Measurements from ENCODE around the gene H3-3A.
A peak's percentile ranks its signal among the peaks of the same experiment; 100 is the strongest.

- TF ChIP-seq CTCF (IDR thresholded peaks at IDR 0.05) (no peak), CEBPB (IDR thresholded peaks at IDR 0.05) (no peak), HEYL (CRISPR knock-in tag; IDR thresholded peaks at IDR 0.05) (no peak), CHD4 (IDR thresholded peaks at IDR 0.05; ENCODE audit: borderline replicate concordance) (no peak), MYC (IDR thresholded peaks at IDR 0.05; ENCODE audit: borderline replicate concordance, low read length) (no peak), MAX (IDR thresholded peaks at IDR 0.05) (peak; percentile 9), ZFP36 (IDR thresholded peaks at IDR 0.05; ENCODE audit: borderline replicate concordance, partially characterized antibody) (no peak), GATA3 (IDR thresholded peaks at IDR 0.05; ENCODE audit: borderline replicate concordance) (no peak), POLR2A (IDR thresholded peaks at IDR 0.05; ENCODE audit: low read length) (no peak), FOXS1 (CRISPR knock-in tag; IDR thresholded peaks at IDR 0.05) (no peak), CHD2 (IDR thresholded peaks at IDR 0.05; ENCODE audit: low read length, partially characterized antibody) (no peak)
Measured at GRCh38 chr1:226110249-226111097, 48.0 kb downstream of the H3-3A start.

Measured in A549 (cell line).